H1 (cell line): ENCODE data around the gene ASTN2. TPM values are rescaled to one million over a fixed set of nuclear protein-coding genes. Genes with fewer than 3 reads are reported as not detected.

Source experiments
- CTCF ChIA-PET: fragments of 300-600 bp; sonication (Branson Sonifier 250); formaldehyde crosslinking; loops from one replicate; lab custom pipeline; 2021; ENCODE audit not compliant: partially characterized antibody; lab: Charles Lee
- POLR2A ChIA-PET: fragments of 300-600 bp; sonication (Branson Sonifier 250); formaldehyde crosslinking; loops from one replicate; lab custom pipeline; 2021; ENCODE audit warnings: inconsistent platforms; ENCODE audit not compliant: partially characterized antibody; lab: Charles Lee
- DNase-seq, 2 experiments: peaks; one replicate each; pipeline versions ENCODE4 v3.0.0 to v3.0.0-alpha.2; 2010 to 2022; ENCODE audit warnings: low spot score in 2 of 2, low read depth in 1 of 2, mixed read lengths in 1 of 2
- FAIRE-seq: peaks from 2 replicates; lab custom pipeline; 2011; peaks lifted over from hg19 to GRCh38; lab: Jason Lieb, UNC
- H2AFZ ChIP-seq: 2 replicates; pipeline ENCODE4 v1.8.1; 2012; ENCODE audit warnings: low read length, inconsistent platforms
- H2AK5ac ChIP-seq: 2 replicates; pipeline ENCODE4 v1.6.1; 2013; ENCODE audit warnings: low read depth, low read length
- H2BK120ac ChIP-seq: replicated peaks from 2 replicates; pipeline ENCODE3; 2013; ENCODE audit warnings: low read depth, low read length, inconsistent platforms
- H2BK12ac ChIP-seq: 2 replicates; pipeline ENCODE4 v1.6.1; 2013; ENCODE audit warnings: low read depth, low read length
- H2BK15ac ChIP-seq: 2 replicates; pipeline ENCODE4 v1.6.1; 2013; ENCODE audit warnings: low read length
- H2BK20ac ChIP-seq: 2 replicates; pipeline ENCODE4 v1.6.1; 2013; ENCODE audit warnings: low read length
- H2BK5ac ChIP-seq: 2 replicates; pipeline ENCODE4 v1.6.1; 2013; ENCODE audit warnings: low read depth, low read length
- H3K14ac ChIP-seq: 2 replicates; pipeline ENCODE4 v1.6.1; 2013; ENCODE audit warnings: inconsistent platforms; ENCODE audit not compliant: insufficient read length
- H3K18ac ChIP-seq: 2 replicates; pipeline ENCODE4 v1.6.1; 2013; ENCODE audit warnings: low read length; ENCODE audit errors: extremely low read depth
- H3K23ac ChIP-seq: 2 replicates; pipeline ENCODE4 v1.6.1; 2013; ENCODE audit warnings: inconsistent platforms; ENCODE audit not compliant: insufficient read length
- H3K23me2 ChIP-seq: 2 replicates; pipeline ENCODE4 v1.6.1; 2013; ENCODE audit warnings: low read depth, low read length
- H3K27ac ChIP-seq: 2 replicates; pipeline ENCODE4 v1.6.1; 2011; ENCODE audit warnings: low read depth, low read length, inconsistent platforms
- H3K27me3 ChIP-seq, 4 experiments: replicated peaks in 1 of 4; 1 replicate in 1 of 4; 2 replicates in 3 of 4; pipeline versions ENCODE4 v1.6.1 to v1.8.1; 2011 to 2013; ENCODE audit warnings: low read length in 3 of 4, mild to moderate bottlenecking in 3 of 4, inconsistent platforms in 2 of 4, mixed read lengths in 2 of 4, moderate library complexity in 1 of 4; ENCODE audit not compliant: control insufficient read depth in 3 of 4, insufficient read depth in 3 of 4; ENCODE audit errors: extremely low read depth in 1 of 4
- H3K36me3 ChIP-seq, 4 experiments: 2 replicates each; pipeline versions ENCODE4 v1.6.1 to v1.8.1; 2011 to 2013; ENCODE audit warnings: mild to moderate bottlenecking in 4 of 4, low read length in 3 of 4, moderate library complexity in 2 of 4, control low read depth in 1 of 4, inconsistent platforms in 1 of 4; ENCODE audit not compliant: insufficient read depth in 4 of 4, control insufficient read depth in 2 of 4
- H3K4ac ChIP-seq: replicated peaks from 2 replicates; pipeline ENCODE3; 2013; ENCODE audit warnings: low read length, low read depth, mixed read lengths, inconsistent platforms; ENCODE audit not compliant: insufficient read length
- H3K4me1 ChIP-seq, 4 experiments: replicated peaks in 1 of 4; 1 replicate in 1 of 4; 2 replicates in 3 of 4; pipeline versions ENCODE4 v1.6.1 to v1.8.1; 2011 to 2013; ENCODE audit warnings: low read length in 3 of 4, inconsistent platforms in 2 of 4, mixed read lengths in 1 of 4; ENCODE audit not compliant: insufficient read depth in 4 of 4, control insufficient read depth in 3 of 4
- H3K4me2 ChIP-seq, 2 experiments: 2 replicates each; pipeline versions ENCODE4 v1.6.1 to v1.8.1; 2011 to 2013; ENCODE audit warnings: low read depth in 2 of 2, low read length in 2 of 2, control low read depth in 1 of 2, inconsistent platforms in 1 of 2, mild to moderate bottlenecking in 1 of 2; ENCODE audit not compliant: insufficient read depth in 1 of 2
- H3K4me3 ChIP-seq, 4 experiments: fragments of 200-600, 300-600 bp in 1 of 4; sonication (generic), shearing (Covaris generic), sonication (Bioruptor Twin) in 1 of 4; 2 replicates each; pipeline versions ENCODE4 v1.5.1 to v1.8.1; 2011 to 2016; ENCODE audit warnings: low read length in 4 of 4, low read depth in 3 of 4, control low read depth in 2 of 4, inconsistent platforms in 2 of 4, mild to moderate bottlenecking in 2 of 4, mixed read lengths in 1 of 4, moderate library complexity in 1 of 4; ENCODE audit not compliant: insufficient read depth in 2 of 4; ENCODE audit errors: extremely low read depth in 1 of 4
- H3K56ac ChIP-seq: replicated peaks from 2 replicates; pipeline ENCODE3; 2013; ENCODE audit warnings: low read depth, mild to moderate bottlenecking, mixed read lengths, low read length, inconsistent platforms; ENCODE audit not compliant: insufficient read length
- H3K79me1 ChIP-seq: 2 replicates; pipeline ENCODE4 v1.6.1; 2013; ENCODE audit warnings: low read depth, low read length, control low read depth
- H3K79me2 ChIP-seq, 2 experiments: 2 replicates each; pipeline versions ENCODE4 v1.6.1 to v1.8.1; 2012 to 2013; ENCODE audit warnings: low read length in 2 of 2, mild to moderate bottlenecking in 2 of 2, inconsistent platforms in 1 of 2; ENCODE audit not compliant: insufficient read depth in 2 of 2, control insufficient read depth in 1 of 2
- H3K9ac ChIP-seq, 4 experiments: replicated peaks in 1 of 4; 1 replicate in 1 of 4; 2 replicates in 3 of 4; pipeline versions ENCODE4 v1.6.1 to v1.8.1; 2011 to 2013; ENCODE audit warnings: low read depth in 3 of 4, low read length in 3 of 4, control low read depth in 2 of 4, mild to moderate bottlenecking in 2 of 4, moderate library complexity in 2 of 4, inconsistent platforms in 1 of 4; ENCODE audit errors: extremely low read depth in 1 of 4
- H3K9me3 ChIP-seq, 2 experiments: 2 replicates each; pipeline versions ENCODE4 v1.6.1 to v1.8.1; 2012 to 2013; ENCODE audit warnings: mild to moderate bottlenecking in 2 of 2, moderate library complexity in 2 of 2, control low read depth in 1 of 2, inconsistent platforms in 1 of 2, low read depth in 1 of 2, low read length in 1 of 2, mixed read lengths in 1 of 2; ENCODE audit not compliant: insufficient read depth in 2 of 2
- H4K20me1 ChIP-seq, 2 experiments: replicated peaks in 1 of 2; 2 replicates each; pipeline versions ENCODE3 to v1.8.1; 2011 to 2013; ENCODE audit warnings: inconsistent platforms in 2 of 2, low read length in 2 of 2, mild to moderate bottlenecking in 1 of 2; ENCODE audit not compliant: insufficient read depth in 2 of 2, control insufficient read depth in 1 of 2
- H4K5ac ChIP-seq: 2 replicates; pipeline ENCODE4 v1.6.1; 2013; ENCODE audit warnings: low read length, low read depth, mixed read lengths, inconsistent platforms; ENCODE audit not compliant: insufficient read length
- H4K8ac ChIP-seq: 2 replicates; pipeline ENCODE4 v1.8.0; 2013; ENCODE audit warnings: mild to moderate bottlenecking, moderate library complexity, low read length, inconsistent platforms; ENCODE audit not compliant: insufficient read depth; ENCODE audit errors: extremely low read depth
- H4K91ac ChIP-seq: replicated peaks from 2 replicates; pipeline ENCODE3; 2013; ENCODE audit warnings: low read length, mixed read lengths, inconsistent platforms; ENCODE audit not compliant: insufficient read length
- ASH2L ChIP-seq: fragments of 200-600, 300-600 bp; sonication (generic); IDR thresholded peaks from one replicate; pipeline ENCODE4 v1.7.1; 2017; ENCODE audit warnings: low read length
- CHD1 ChIP-seq: IDR thresholded peaks from 2 replicates; pipeline ENCODE4 v1.6.1; 2012; ENCODE audit warnings: low read depth, low read length, improper control_type of control experiment
- HDAC6 ChIP-seq: IDR thresholded peaks from one replicate; pipeline ENCODE4 v1.7.1; 2012; ENCODE audit warnings: low read depth, mild to moderate bottlenecking, inconsistent platforms, low read length, moderate library complexity
- KDM5A ChIP-seq: fragments of 200-600 bp; IDR thresholded peaks from 2 replicates; pipeline ENCODE4 v1.7.1; 2012; ENCODE audit warnings: mild to moderate bottlenecking, low read length, inconsistent platforms, mixed read lengths
- SAP30 ChIP-seq: fragments of 300-600 bp; sonication (generic); IDR thresholded peaks from 2 replicates; pipeline ENCODE4 v1.7.1; 2012; ENCODE audit warnings: low read length, moderate library complexity, mild to moderate bottlenecking, inconsistent platforms; ENCODE audit not compliant: insufficient read depth, insufficient replicate concordance
- SIRT6 ChIP-seq: IDR thresholded peaks from one replicate; pipeline ENCODE4 v1.7.1; 2012; ENCODE audit warnings: low read length, inconsistent platforms
- ZNF274 ChIP-seq: IDR thresholded peaks from 2 replicates; pipeline ENCODE4 v1.7.0; 2012; ENCODE audit warnings: low read length, borderline replicate concordance; ENCODE audit errors: extremely low read depth
- WGBS, 2 experiments: shearing (Covaris generic) in 1 of 2; methylation state at CpG; one replicate each; pipeline versions ENCODE4 v1.1.6 to v1.1.7; 2013 to 2015; ENCODE audit warnings: low lambda C conversion rate in 2 of 2, mixed read lengths in 2 of 2, inconsistent platforms in 1 of 2, low coverage in 1 of 2, missing lambda C conversion rate in 1 of 2; ENCODE audit not compliant: insufficient replicate concordance in 2 of 2, insufficient coverage in 1 of 2, insufficient read length in 1 of 2; ENCODE audit errors: extremely low coverage in 1 of 2, missing lambda C conversion rate in 1 of 2; 5-methylcytosine and 5-hydroxymethylcytosine counted together
- polyA plus RNA-seq, 7 experiments: library from polyadenylated mRNA; depleted of rRNA in 3 of 7; stranded (reverse) in 5 of 7; unstranded in 2 of 7; fragments of >200 nt in 5 of 7; fragments of 200-250 nt in 2 of 7; gene quantifications; 1 replicate in 5 of 7; 2 replicates in 1 of 7; 4 replicates in 1 of 7; pipeline versions ENCODE4 v1.2.1 to v1.2.3, GENCODE V29; 2011 to 2013; ENCODE audit warnings: missing spikeins in 2 of 7, mixed read lengths in 2 of 7
- total RNA-seq: library from RNA; stranded (reverse); fragmentation: NEBNext Ultra II Directional; extraction: Animal tissue kit (Norgen Biotek cat#: 25700); gene quantifications from 2 replicates; pipeline ENCODE4 v1.2.1, GENCODE V29; 2021

The ASTN2 gene
- total and polyA plus RNA-seq, 2 of the 8 experiments (the other 6 are each of a cell fraction or from before 2014, with no cell fraction given): 8.2 to 13.7 TPM

GRCh38 chr9:116945817-116946216 is 469.0 kb downstream of the ASTN2 start:
- no peak overlapping the region for H2AK5ac ChIP-seq
- no peak overlapping the region for H3K18ac ChIP-seq
- H3K4me3 ChIP-seq: no peak overlapping the region
- FAIRE-seq (no peak), DNase-seq (no peak)
- no peaks in the 10 kb centered on the region for H3K9me3 ChIP-seq
- H3K9ac ChIP-seq: no peak overlapping the region
- no peaks in the 10 kb centered on the region for H3K79me1 ChIP-seq
- H4K8ac ChIP-seq: no peak overlapping the region
- H2BK20ac ChIP-seq: no peak overlapping the region
- no peak overlapping the region for H3K14ac ChIP-seq
- ChIA-PET POLR2A (no interaction called here), CTCF (no interaction called here)
- no peaks in the 10 kb centered on the region for H3K27me3 ChIP-seq
- TF ChIP-seq CHD1 (no peak), SAP30 (no peak), HDAC6 (no peak), KDM5A (no peak), SIRT6 (no peak), ZNF274 (no peak), ASH2L (no peak)
- peaks cover 0 to 8% (median 6%) of the 10 kb centered on the region in 4 experiments; a peak in 5 of 7 replicates for H3K4me1 ChIP-seq
- 70% methylated on average over 2 of the region's 2 CpGs; no CpG with 5 or more reads in 1 of the 2 experiments for WGBS, 2 experiments
- H3K23me2 ChIP-seq: peaks cover 2% of the 10 kb centered on the region; the same call in 1 of the 2 replicates
- no peak overlapping the region for H3K23ac ChIP-seq
- H3K36me3 ChIP-seq: no peaks in the 10 kb centered on the region
- H3K27ac ChIP-seq: no peak overlapping the region
- no peak overlapping the region for H3K56ac ChIP-seq
- H2BK5ac ChIP-seq: no peak overlapping the region
- H2AFZ ChIP-seq: no peak overlapping the region
- no peak overlapping the region for H2BK15ac ChIP-seq
- no peaks in the 10 kb centered on the region for H4K20me1 ChIP-seq
- no peak overlapping the region for H2BK120ac ChIP-seq
- no peak overlapping the region for H3K4me2 ChIP-seq
- no peak overlapping the region for H4K5ac ChIP-seq
- H4K91ac ChIP-seq: peak overlapping the region; percentile 39
- no peak overlapping the region for H2BK12ac ChIP-seq
- no peak overlapping the region for H3K4ac ChIP-seq
- H3K79me2 ChIP-seq: no peaks in the 10 kb centered on the region
